Measurements from ENCODE around the gene TTLL11.
"Not testable (repeated sequence)": the region's sequence is repeated elsewhere in the genome, so short reads cannot be mapped to it uniquely, and the experiment has no call there.

Gene TTLL11

DNA sequence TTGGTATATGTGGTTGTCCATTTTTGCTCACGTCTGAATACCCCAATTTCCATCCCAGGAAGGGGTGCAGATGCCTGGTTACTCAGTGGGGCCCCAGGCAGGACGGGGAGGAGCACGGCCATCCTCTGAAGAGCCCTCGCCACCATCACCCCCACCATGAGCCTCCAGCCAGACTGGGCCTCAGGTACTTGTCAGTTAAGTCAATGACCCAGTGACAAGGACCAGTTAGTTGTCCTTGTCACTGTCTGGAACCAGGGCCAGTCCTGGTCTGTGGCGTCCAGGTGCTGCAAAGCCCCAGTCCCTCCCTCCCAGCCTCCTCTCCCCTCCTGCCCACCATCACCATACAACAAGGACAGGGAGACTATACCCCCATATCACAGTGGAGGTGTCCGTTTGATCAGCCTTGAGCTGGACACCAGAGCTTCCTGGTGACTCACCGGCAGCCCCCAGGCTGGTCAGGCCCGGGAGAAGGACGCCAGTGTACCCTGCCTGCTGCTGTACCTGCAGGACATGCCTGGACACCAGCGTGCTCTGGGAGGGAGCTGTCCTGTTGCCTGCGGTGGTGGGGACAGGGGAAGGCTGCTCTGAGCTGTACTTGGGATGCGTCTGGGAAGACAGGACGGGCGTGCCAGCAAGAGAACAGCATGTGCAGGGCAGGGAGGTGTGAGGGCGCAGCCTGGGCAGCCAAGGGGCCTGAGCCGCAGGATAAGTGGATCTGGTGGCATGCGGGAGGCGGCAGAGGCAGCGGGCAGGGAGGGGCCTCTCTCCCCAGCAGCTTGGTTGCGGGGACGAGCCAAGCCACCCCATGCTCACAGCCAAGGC, 32.6 kb upstream of the TTLL11 start:
- no peak for DNase-seq (ENCODE audit: low read depth, low spot score)
- peak overlapping the region; percentile 35 for H3K27ac ChIP-seq

DNA sequence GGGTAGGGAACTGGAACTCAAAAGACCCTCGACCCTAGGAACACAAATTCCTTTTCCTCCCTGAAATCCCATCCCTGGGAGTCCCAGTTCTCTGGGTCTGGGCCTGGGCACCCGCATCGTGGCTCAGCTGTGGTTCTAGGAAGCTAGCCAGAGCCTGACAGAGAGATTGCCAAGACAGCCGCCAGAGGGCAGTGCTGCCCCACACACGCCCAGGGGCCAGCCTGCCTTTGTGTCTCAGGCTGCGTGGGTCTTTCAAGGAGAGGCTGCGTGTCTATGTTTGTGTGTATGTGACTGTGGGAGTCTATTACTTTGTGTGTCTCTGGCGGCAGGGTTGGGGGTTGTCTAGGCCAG, 32.0 kb upstream of the TTLL11 start:
- DNase-seq (ENCODE audit: low read depth, low spot score): no peak
- H3K27ac ChIP-seq: peak overlapping the region; percentile 35

DNA sequence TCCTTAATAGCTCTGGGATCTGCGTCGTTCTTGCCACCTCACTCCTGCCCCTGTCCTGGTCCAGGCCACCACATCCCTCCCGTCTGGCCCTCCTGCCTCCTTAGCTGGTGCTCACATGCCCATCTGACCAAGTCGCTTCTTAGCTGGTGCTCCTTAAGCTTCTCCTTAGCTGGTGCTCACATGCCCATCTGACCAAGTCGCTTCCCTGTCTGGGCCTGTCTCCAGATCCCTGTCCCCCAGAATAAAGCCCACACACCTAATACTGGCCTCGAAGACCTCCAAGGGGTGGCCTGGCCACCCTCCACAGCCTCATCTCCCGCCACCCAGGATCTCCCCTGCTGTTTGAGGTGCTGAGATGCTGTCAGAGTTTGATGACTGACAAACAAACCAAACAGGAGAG, 31.4 kb upstream of the TTLL11 start:
- H3K27ac ChIP-seq: no peak overlapping the region

DNA sequence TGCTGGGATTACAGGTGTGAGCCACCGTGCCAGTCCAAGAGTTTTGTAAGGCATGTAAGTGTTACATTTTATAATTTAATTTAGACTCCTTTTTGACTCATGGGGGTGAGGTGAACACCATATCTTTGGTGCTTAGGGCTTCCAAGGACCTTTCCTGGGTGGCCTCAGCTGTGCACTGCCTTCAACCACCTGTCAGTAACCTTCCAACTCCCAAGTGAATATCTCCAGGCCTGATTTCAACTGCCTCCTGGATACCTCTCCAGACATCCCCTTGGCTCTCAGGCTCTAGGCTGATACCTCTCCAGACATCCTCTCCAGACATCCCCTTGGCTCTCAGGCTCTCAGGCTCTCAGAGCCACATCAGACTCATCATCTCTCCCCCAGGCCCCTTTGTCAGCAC, 30.9 kb upstream of the TTLL11 start:
- no peak for DNase-seq (ENCODE audit: low read depth, low spot score)
- H3K27ac ChIP-seq: no peak overlapping the region

More for the DNA sequence above, 31.4 kb upstream of the TTLL11 start:
- no peak for DNase-seq (ENCODE audit: low read depth, low spot score)

DNA sequence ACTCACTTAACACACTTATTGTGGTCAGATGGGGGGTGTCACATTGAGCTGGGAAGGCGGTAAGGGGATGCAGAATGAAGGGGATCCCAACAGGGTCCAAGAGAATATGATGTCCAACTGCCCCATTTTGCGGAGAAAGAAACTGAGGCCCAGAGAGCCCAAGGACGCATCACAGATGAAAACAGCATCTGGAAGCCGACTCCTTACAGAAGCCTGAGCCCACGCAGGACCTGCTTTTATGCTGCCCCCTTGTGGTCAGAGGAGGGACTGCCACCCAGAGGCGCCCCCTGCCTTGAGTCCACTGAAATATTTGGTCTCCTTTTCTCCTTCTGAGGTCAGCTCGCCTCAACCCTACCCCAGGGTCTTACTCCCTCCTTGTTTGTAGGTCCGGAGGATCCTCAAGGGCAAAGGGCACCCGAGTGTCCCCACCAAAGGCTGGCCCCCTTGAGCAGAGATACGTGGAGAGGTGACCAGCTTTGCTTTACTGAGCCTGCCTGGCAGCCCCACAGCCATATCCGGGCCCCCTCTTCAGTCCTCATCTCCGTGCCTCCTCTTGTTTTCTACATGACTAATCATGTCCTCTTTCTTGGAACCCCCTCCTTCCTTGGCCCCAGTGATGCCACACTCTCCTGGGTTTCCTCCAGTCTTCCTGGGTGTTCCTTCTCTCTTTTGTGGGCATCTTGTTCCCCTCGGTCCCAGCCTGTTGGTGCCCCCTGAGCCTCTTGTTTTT, 30.0 kb upstream of the TTLL11 start:
- H3K27ac ChIP-seq: no peak overlapping the region
- no peak for DNase-seq (ENCODE audit: low read depth, low spot score)

DNA sequence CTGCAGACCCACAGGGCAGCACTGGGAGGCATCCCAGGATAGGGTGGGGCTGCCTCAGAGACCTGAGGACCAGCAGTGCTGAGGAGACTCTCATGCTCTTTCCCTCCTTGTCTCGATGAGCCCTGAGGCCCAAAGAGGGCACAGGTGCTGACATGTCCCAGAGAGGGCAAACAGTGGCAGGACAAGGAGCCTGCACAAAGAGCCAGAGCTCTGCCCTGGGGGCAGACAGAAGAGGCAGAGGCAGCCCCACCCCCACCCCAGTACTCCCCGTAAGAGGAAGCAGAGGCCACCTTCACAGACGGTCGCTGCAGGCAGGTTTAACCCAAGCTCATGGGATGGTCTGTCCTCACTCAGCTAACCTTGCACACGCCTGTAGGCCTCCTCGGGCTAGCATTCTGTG, 29.4 kb upstream of the TTLL11 start:
- DNase-seq (ENCODE audit: low read depth, low spot score): no peak

DNA sequence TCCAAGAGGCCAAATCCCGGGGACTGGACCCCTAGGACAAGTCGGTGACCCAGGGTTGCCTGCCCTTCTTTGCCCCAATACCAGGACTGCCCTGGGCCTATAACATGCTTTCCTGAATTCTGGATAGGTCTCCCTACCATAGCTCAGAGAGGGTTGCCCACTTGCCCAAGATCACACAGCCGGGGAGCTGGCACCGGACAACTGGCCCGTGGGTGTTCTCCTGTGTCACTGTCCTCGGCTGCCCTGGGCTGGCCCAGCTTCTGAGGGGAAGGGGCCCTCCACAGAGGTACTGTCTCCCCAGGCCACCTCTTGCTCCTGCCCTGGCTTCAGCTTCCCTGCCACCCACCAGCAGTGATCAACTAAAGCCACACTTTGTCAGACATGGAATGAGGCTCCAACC, 28.8 kb upstream of the TTLL11 start:
- H3K27ac ChIP-seq: no peak overlapping the region
- no peak for DNase-seq (ENCODE audit: low read depth, low spot score)

More for the DNA sequence above, 29.4 kb upstream of the TTLL11 start:
- H3K27ac ChIP-seq: no peak overlapping the region

DNA sequence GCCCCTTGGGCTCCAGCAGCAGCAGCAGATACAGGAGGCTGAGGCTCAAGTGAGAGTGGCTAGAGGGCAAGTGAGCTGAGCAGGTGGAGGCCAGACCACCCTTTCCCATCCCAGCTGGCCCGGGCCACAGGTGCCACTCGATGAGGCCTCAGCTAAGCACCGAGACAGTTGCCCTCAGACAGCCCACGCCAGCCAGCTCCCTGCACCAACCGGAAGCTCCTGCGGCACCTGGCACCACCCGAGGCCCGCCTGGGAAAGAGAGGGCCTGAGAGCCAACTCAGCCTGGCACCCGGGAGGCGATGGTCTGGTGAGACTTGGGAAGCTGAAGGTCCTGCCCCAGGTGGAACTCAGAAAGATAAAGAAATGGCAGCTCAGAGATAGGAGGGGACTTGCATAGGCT, 28.3 kb upstream of the TTLL11 start:
- no peak for DNase-seq (ENCODE audit: low read depth, low spot score)

DNA sequence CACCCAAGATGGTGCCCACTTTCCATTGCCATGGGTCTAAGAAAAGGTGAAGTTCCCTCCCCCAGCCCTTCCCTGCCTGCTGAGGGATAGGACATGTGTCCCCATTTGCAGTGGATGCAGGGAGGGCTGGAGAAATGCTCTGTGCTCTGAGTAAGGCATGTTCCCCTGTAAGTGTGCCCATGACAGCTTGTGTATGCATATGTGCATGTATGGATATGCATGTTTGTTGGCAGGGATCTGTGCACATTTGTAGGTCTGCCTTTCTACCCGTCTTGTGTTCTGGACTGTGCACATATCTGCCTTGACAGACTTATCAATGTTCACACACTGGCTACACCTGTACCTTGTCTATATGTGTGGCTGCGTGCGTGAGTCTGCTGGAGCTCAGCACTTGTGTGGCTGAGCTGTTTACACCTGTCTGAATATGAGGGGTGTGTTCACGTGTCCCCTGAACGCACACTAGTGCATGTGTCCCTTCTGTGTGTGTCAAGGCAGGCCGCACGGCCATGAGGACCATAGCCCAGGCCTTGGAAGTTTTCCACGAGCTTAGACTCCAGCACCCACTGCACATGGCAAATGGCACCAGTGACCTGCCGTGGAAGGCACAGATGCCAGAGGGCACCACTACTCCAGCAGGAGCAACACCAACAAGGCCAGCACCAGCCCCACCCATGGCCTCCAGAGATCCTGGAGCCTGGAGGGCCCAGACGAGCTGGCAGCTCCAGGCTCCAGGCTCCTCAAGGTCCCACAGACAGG, 27.4 kb upstream of the TTLL11 start:
- no peak overlapping the region for H3K27ac ChIP-seq
- DNase-seq (ENCODE audit: low read depth, low spot score): no peak

More for the DNA sequence above, 28.3 kb upstream of the TTLL11 start:
- H3K27ac ChIP-seq: no peak overlapping the region

DNA sequence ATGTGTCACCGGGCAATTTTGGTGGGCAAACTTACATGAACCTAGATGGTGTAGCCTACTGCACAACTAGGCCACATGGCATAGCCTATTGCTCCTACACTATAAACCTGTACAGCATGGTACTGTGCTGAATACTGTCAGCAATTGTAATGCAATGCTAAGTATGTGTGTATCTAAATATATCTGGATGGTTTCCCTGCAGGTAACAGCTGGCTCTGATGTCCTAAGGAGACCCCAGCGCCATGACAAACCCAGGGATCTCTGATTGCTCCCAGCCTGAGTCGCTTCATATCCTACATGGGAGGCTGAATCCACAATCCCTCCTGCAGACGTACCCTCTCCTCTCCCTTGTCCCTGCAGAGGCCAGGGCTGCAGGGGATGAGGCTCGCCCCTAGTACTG, 26.6 kb upstream of the TTLL11 start:
- no peak for DNase-seq (ENCODE audit: low read depth, low spot score)
- no peak overlapping the region for H3K27ac ChIP-seq

DNA sequence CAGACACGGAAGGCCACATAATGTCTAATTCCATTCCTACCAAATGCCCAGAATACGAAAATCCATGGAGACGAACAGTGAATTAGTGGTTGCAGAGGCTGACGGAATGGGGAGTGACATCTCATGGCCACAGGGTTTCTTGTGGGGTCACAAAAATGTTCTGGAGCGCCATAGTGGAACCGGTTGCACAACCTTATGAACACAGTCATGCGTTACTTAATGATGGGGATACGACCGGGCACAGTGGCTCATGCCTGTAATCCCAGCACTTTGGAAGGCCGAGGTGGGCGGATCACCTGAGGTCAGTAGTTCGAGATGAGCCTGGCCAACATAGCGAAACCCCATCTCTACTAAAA, 26.0 kb upstream of the TTLL11 start:
- DNase-seq (ENCODE audit: low read depth, low spot score): no peak
- no peak overlapping the region for H3K27ac ChIP-seq

DNA sequence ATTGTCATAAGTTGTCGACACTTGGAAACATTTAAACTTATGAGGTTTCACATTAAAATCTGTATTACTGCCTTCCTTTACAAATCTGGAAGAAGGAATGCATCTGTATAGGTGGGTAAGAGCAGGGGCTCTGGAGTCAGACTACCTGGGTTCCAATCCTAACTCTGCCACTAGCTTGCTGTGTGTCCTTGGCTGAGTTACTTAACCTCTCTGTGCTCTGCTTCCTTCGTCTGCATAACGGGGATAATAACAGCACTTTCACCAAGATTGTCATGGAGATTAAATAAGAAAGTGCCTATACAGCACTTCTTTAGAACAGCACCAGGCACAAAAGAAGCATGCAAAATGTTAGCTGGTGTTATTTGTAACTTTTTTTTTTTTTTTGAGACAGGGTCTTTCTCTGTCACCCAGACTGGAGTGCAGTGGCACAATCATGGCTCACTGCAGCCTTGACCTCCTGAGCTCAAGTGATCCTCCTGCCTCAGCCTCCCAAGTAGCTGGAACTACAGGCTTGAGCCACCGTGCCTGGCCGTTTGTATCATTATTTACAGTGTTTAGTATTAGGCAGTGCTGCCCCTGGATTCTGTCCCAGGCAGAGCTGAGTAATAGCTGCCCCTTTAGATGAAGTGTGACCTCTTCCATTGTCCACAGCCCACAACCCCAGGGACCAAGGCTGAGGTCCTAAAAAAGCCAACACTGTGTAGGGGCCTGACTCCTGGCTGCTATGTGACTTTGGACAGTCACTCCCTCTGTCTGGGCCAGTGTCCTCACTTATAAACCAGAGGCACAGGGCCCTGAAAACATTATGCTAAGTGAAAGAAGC, 25.4 kb upstream of the TTLL11 start:
- DNase-seq (ENCODE audit: low read depth, low spot score): no peak
- H3K27ac ChIP-seq: no peak overlapping the region

DNA sequence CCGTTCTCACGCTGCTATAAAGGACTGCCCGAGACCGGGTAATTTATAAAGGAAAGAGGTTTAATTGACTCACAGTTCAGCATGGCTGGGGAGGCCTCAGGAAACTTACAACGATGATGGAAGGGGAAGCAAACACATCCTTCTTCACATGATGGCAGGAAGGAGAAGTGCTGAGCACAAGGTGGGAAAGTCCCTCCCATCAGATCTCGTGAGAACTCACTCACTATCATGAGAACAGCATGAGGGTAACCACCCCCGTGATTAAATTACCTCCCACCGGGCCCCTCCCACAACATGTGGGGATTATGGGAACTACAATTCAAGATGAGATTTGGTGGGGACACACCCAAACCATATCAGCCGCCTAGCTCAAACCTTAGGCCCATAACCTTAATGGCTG, 24.1 kb upstream of the TTLL11 start:
- not testable (repeated sequence) for DNase-seq (ENCODE audit: low read depth, low spot score); H3K27ac ChIP-seq

DNA sequence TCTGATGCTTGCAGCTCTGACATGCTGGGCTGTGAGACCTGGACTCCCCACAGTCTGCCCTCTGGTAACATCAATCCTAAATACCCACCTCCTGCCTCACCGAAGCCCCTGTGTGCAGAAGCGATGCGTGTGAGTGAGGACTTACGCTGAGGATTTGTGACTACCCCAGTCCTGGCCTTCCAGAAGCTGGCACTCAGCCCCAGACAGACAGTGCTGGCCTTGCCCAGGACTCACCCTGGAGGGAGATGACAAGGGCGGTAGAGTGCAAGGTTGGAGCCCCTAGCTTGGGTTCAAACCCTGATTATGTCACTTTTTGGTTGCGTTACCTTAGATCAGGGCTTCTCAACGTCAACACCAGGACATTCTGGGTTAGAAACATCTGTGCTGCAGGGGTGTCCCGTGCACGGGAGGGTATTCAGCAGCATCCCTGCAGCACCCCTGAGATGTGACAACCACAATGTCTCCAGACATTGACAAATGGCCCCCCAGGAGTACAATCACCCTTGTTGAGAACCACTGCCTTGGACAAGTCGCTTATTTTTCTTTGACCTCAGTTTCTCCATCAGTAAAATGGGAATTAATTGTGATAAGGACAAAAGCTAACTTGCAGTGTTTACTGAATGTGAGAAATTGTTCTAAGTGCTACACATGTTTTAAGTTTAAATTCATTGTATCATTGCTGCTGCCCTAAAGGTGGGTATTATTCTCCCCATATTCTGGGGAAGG, 23.5 kb upstream of the TTLL11 start:
- H3K27ac ChIP-seq: no peak overlapping the region
- no peak for DNase-seq (ENCODE audit: low read depth, low spot score)

DNA sequence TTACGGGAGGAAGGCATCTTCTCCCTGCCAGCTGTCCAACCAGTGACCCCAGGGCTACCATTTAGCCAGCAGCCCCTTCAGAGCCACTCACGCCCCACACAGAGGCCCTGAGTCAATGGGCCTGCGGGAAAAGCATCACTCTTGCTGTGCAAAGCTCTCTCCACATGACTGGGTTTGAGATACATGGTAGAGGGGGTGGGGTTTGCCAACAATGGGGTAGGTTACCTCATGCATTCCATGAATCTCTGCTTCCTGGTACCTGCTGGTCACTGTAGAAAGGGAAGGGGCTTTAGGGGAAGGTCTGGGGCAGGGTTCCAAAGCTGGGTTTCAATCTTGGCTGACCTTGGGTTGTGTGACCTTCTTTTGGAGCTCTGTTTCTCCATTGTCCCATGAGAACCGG, 22.9 kb upstream of the TTLL11 start:
- no peak overlapping the region for H3K27ac ChIP-seq
- DNase-seq (ENCODE audit: low read depth, low spot score): no peak

DNA sequence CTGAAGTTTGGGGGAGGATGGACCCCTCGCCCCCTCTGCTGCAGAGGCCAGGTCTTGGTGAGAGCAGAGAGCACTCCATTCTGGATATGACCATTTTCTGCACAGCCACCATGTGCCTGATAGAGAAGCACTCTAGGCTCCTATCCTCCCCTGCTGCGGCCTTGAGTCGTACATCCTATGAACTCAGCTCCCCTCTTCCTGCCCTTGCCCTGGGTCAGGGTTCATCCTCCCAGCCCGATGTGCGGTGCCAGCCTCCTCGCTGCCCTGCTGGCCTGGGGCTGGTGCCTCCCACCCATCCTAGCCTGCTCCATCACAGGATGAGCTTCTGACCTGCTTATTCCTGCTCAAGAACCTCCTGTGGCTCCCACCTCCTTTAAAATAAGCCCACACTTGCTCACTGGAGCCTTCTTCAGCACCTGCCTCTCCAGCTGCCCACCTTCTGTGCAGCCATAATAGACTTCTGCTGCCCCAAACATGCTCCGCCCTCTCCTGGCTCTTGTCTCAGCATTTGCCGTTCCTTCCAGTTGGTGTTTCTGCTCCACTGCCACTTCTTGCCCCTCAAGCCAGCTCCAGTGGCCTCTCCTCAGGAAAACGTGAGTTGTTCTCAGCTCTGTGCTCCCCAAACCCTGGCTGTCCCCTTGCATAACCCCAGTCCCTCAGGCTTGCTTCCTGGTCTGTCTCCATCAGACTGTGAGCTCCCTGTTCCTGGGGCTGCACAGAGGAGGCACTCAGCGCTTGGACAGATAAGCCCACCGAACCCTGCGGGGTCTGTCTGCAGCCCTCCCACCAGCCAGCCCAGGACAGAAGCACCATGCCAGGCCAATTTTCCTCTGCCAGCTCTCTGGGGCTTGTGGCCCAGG, 22.3 kb upstream of the TTLL11 start:
- no peak overlapping the region for H3K27ac ChIP-seq
- DNase-seq (ENCODE audit: low read depth, low spot score): no peak

DNA sequence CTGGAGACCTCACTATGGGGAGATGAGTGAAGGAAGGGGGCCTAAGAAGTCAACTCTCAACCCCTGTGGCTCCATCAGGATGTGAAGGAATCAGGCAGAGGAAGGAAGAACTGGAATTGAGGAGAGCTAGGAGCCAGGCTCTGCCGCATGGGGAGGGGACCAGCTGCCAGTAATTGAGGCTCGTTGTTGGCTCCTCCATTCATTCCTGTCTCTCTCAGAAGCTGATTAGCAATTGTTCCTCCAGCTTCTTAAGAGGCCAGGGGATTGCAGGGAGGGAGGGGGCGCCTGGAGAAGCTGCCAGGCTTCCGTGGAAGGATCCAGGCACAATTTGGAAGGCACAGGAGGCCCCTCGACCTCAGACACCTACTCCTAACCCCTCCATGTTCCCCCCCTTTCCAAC, 20.5 kb upstream of the TTLL11 start:
- no peak overlapping the region for H3K27ac ChIP-seq
- no peak for DNase-seq (ENCODE audit: low read depth, low spot score)

DNA sequence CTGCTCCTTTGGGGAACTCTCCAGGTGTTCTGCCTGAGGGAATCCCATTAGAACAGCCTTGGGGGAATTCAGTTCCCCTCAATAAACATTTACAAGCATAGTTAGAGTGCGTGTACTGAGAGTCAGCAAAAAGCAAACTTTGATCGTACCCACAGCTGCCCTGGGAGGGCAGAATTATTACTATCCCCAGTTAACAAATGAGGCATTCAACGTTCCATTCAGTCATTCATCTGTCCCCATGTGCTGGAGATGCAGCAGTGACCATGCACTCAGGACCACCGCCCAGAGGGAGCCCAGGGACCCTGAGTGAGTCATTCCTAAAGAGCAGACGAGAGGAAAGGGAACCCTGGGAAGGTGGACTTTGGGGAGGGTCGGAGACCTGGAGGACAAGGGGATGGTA, 19.1 kb upstream of the TTLL11 start:
- no peak for DNase-seq (ENCODE audit: low read depth, low spot score)
- no peak overlapping the region for H3K27ac ChIP-seq

Data from epithelial cell of prostate (primary cell).